Right lobe of liver (tissue), 4 donors: Measurements from ENCODE around the gene ZBTB16.

Source experiments
- POLR2A ChIP-seq: fragments of 450-650 bp; IDR thresholded peaks from one replicate; pipeline ENCODE4 v1.6.1; 2017; ENCODE audit warnings: antibody characterized with exemption, mild to moderate bottlenecking
- TF ChIP-seq, protein P1 (sequence below), 4 donors: fragments of 200-600 bp in 3 of 4; fragments of 450-650 bp in 1 of 4; IDR thresholded peaks; one replicate each; pipeline versions ENCODE4 v1.5.1 to v1.8.0; 2016 to 2022; ENCODE audit warnings: antibody characterized with exemption in 4 of 4, mild to moderate bottlenecking in 2 of 4
- donor health status: DM: no; HTN: no; CAD: no.
- donor health status: DM: no; HTN: no; CAD: no.
- donor health status: DM: no; HTN: yes; CAD: no.

DNA sequence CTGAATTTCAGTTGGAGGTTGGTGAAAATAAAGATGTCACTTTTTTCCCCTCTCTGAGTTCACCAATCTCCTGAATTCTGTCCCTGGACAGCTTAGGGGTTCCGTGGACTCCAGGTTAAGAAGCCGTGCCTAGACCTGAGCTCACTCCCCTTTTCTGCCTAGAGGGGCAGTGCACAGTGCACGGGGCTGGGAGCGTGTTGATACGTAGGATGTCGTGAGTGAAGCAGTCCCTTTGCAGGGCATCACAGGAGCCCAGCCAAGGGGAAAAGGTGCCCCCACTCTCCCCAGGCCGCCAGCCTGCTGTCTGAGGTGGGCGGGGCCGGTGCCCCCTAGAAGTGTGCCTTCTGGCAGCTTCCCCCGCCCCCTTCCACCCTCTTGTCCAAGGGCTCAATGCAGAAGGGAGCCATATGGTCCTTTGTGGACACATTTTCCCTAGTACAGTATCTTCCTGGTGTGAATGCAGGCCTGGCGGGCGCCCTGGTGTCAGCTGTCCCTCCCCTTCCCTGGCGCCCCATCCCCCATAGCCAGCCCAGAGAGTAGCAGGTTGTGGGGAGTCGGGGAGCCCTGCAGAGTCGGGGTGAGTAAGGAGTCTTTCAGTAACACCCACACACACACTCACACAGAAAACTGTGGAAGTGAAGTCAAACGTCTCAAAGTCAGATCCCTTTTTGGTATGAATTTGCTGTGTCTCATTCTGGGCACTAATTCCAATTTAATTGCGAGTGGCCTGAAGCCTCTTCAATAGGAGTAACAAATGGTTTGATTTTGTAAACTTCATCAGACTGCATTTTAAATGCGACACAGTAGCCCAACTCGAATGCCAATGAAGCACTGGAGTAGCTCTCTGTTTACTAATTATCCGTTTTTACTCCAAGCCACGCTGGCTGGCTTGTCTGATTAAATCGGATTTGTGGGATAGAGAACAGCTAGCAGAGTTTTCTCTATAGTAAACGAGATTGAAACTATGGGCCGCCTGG is 169.2 kb downstream of the ZBTB16 start:
- TF ChIP-seq POLR2A, result no peak
- TF ChIP-seq, protein P1, sequence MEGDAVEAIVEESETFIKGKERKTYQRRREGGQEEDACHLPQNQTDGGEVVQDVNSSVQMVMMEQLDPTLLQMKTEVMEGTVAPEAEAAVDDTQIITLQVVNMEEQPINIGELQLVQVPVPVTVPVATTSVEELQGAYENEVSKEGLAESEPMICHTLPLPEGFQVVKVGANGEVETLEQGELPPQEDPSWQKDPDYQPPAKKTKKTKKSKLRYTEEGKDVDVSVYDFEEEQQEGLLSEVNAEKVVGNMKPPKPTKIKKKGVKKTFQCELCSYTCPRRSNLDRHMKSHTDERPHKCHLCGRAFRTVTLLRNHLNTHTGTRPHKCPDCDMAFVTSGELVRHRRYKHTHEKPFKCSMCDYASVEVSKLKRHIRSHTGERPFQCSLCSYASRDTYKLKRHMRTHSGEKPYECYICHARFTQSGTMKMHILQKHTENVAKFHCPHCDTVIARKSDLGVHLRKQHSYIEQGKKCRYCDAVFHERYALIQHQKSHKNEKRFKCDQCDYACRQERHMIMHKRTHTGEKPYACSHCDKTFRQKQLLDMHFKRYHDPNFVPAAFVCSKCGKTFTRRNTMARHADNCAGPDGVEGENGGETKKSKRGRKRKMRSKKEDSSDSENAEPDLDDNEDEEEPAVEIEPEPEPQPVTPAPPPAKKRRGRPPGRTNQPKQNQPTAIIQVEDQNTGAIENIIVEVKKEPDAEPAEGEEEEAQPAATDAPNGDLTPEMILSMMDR (IDR thresholded peaks at IDR 0.05), result no peak
